Measurements from ENCODE around the gene MAP2K2.

The MAP2K2 gene

GRCh38 chr19:4115818-4116385, 8.0 kb downstream of the MAP2K2 start:
- H3K27me3 Mint-ChIP-seq, result no peaks in the 10 kb centered on the region
- H3K9me3 Mint-ChIP-seq, result no peaks in the 10 kb centered on the region
- no peak overlapping the region for H3K4me3 Mint-ChIP-seq
- H3K27ac Mint-ChIP-seq, result peak overlapping the region; percentile 55
- H3K36me3 Mint-ChIP-seq (ENCODE audit: low read depth), result peaks cover 22% of the 10 kb centered on the region
- peaks cover 25% of the 10 kb centered on the region for H3K4me1 Mint-ChIP-seq (ENCODE audit: low read depth)

GRCh38 chr19:4115050-4115817, 8.7 kb downstream of the MAP2K2 start:
- no peaks in the 10 kb centered on the region for H3K27me3 Mint-ChIP-seq
- H3K27ac Mint-ChIP-seq, result peak overlapping the region; percentile 55
- peaks cover 31% of the 10 kb centered on the region for H3K4me1 Mint-ChIP-seq (ENCODE audit: low read depth)
- no peaks in the 10 kb centered on the region for H3K9me3 Mint-ChIP-seq
- H3K4me3 Mint-ChIP-seq, result peak overlapping the region; percentile 17
- H3K36me3 Mint-ChIP-seq (ENCODE audit: low read depth), result peaks cover 26% of the 10 kb centered on the region

GRCh38 chr19:4114181-4114580, 9.7 kb downstream of the MAP2K2 start:
- H3K27ac Mint-ChIP-seq, result no peak overlapping the region

GRCh38 chr19:4113398-4114088, 10.4 kb downstream of the MAP2K2 start:
- Mint-ChIP-seq H3K27ac (peak overlapping the region; percentile 40), H3K4me3 (no peak overlapping the region), H3K36me3 (ENCODE audit: low read depth) (peaks cover 37% of the 10 kb centered on the region), H3K27me3 (no peaks in the 10 kb centered on the region), H3K9me3 (no peaks in the 10 kb centered on the region), H3K4me1 (ENCODE audit: low read depth) (peaks cover 46% of the 10 kb centered on the region)

More at GRCh38 chr19:4114181-4114580, 9.7 kb downstream of the MAP2K2 start:
- Mint-ChIP-seq H3K27me3 (no peaks in the 10 kb centered on the region), H3K36me3 (ENCODE audit: low read depth) (peaks cover 33% of the 10 kb centered on the region), H3K4me3 (no peak overlapping the region), H3K9me3 (no peaks in the 10 kb centered on the region), H3K4me1 (ENCODE audit: low read depth) (peaks cover 39% of the 10 kb centered on the region)

GRCh38 chr19:4112367-4112766, 11.6 kb downstream of the MAP2K2 start:
- H3K27me3 Mint-ChIP-seq, result no peaks in the 10 kb centered on the region
- H3K27ac Mint-ChIP-seq, result no peak overlapping the region
- peaks cover 44% of the 10 kb centered on the region for H3K36me3 Mint-ChIP-seq (ENCODE audit: low read depth)
- peaks cover 51% of the 10 kb centered on the region for H3K4me1 Mint-ChIP-seq (ENCODE audit: low read depth)
- no peaks in the 10 kb centered on the region for H3K9me3 Mint-ChIP-seq
- H3K4me3 Mint-ChIP-seq, result no peak overlapping the region

GRCh38 chr19:4109626-4109945, 14.3 kb downstream of the MAP2K2 start:
- peak overlapping the region; percentile 48 for H3K4me3 Mint-ChIP-seq
- H3K27ac Mint-ChIP-seq, result peak overlapping the region; percentile 91
- no peaks in the 10 kb centered on the region for H3K27me3 Mint-ChIP-seq
- H3K36me3 Mint-ChIP-seq (ENCODE audit: low read depth), result peaks cover 63% of the 10 kb centered on the region
- peaks cover 51% of the 10 kb centered on the region for H3K4me1 Mint-ChIP-seq (ENCODE audit: low read depth)
- no peaks in the 10 kb centered on the region for H3K9me3 Mint-ChIP-seq

GRCh38 chr19:4108767-4109625, 14.9 kb downstream of the MAP2K2 start:
- Mint-ChIP-seq H3K9me3 (no peaks in the 10 kb centered on the region), H3K4me3 (peak overlapping the region; percentile 48), H3K27me3 (no peaks in the 10 kb centered on the region), H3K27ac (peak overlapping the region; percentile 91), H3K36me3 (ENCODE audit: low read depth) (peaks cover 63% of the 10 kb centered on the region), H3K4me1 (ENCODE audit: low read depth) (peaks cover 57% of the 10 kb centered on the region)

GRCh38 chr19:4103080-4103433, 20.9 kb downstream of the MAP2K2 start:
- Mint-ChIP-seq H3K9me3 (no peaks in the 10 kb centered on the region), H3K27ac (peak overlapping the region; percentile 40), H3K4me3 (no peak overlapping the region), H3K4me1 (ENCODE audit: low read depth) (peaks cover 38% of the 10 kb centered on the region), H3K27me3 (no peaks in the 10 kb centered on the region), H3K36me3 (ENCODE audit: low read depth) (peaks cover 31% of the 10 kb centered on the region)

- H3K4me1 Mint-ChIP-seq (ENCODE audit: low read depth), result peaks cover 35% of the 10 kb centered on the region
- H3K27ac Mint-ChIP-seq, result no peak overlapping the region
- H3K36me3 Mint-ChIP-seq (ENCODE audit: low read depth), result peaks cover 29% of the 10 kb centered on the region
- H3K27me3 Mint-ChIP-seq, result no peaks in the 10 kb centered on the region
- H3K9me3 Mint-ChIP-seq, result no peaks in the 10 kb centered on the region
- no peak overlapping the region for H3K4me3 Mint-ChIP-seq
Observed at GRCh38 chr19:4102339-4103079, 21.4 kb downstream of the MAP2K2 start.

- Mint-ChIP-seq H3K27ac (no peak overlapping the region), H3K4me1 (ENCODE audit: low read depth) (peaks cover 30% of the 10 kb centered on the region), H3K27me3 (no peaks in the 10 kb centered on the region), H3K36me3 (ENCODE audit: low read depth) (peaks cover 26% of the 10 kb centered on the region), H3K4me3 (no peak overlapping the region), H3K9me3 (no peaks in the 10 kb centered on the region)
Observed at GRCh38 chr19:4101496-4101770, 22.5 kb downstream of the MAP2K2 start.

- H3K36me3 Mint-ChIP-seq (ENCODE audit: low read depth), result peaks cover 20% of the 10 kb centered on the region
- H3K4me1 Mint-ChIP-seq (ENCODE audit: low read depth), result peaks cover 28% of the 10 kb centered on the region
- H3K27me3 Mint-ChIP-seq, result no peaks in the 10 kb centered on the region
- H3K4me3 Mint-ChIP-seq, result no peak overlapping the region
- no peaks in the 10 kb centered on the region for H3K9me3 Mint-ChIP-seq
- no peak overlapping the region for H3K27ac Mint-ChIP-seq
Observed at GRCh38 chr19:4100647-4101495, 23.1 kb downstream of the MAP2K2 start.

- Mint-ChIP-seq H3K9me3 (no peaks in the 10 kb centered on the region), H3K4me3 (no peak overlapping the region), H3K36me3 (ENCODE audit: low read depth) (peaks cover 8% of the 10 kb centered on the region), H3K4me1 (ENCODE audit: low read depth) (peaks cover 12% of the 10 kb centered on the region), H3K27ac (no peak overlapping the region), H3K27me3 (no peaks in the 10 kb centered on the region)
Observed at GRCh38 chr19:4099041-4099764, 24.7 kb downstream of the MAP2K2 start.

- Mint-ChIP-seq H3K27me3 (no peaks in the 10 kb centered on the region), H3K4me1 (ENCODE audit: low read depth) (peaks cover 5% of the 10 kb centered on the region), H3K9me3 (no peaks in the 10 kb centered on the region), H3K27ac (no peak overlapping the region), H3K36me3 (ENCODE audit: low read depth) (peaks cover 11% of the 10 kb centered on the region), H3K4me3 (no peak overlapping the region)
Observed at GRCh38 chr19:4098493-4098892, 25.4 kb downstream of the MAP2K2 start.

Measured in stimulated activated naive CD8-positive, alpha-beta T cell treated with anti-CD3 and anti-CD28 coated beads, Interleukin-15, Interleukin-2, amounts not matched to agents 100 ng/mL and 50 ng/mL, for 24 hours (primary cell).